Smooth muscle cell (in vitro differentiated cells): ENCODE results near the gene CLCN7. TPM values are rescaled to one million over a fixed set of nuclear protein-coding genes. Genes with fewer than 3 reads are reported as not detected.

Experiments used
- DNase-seq: peaks from one replicate; lab custom pipeline; 2025; ENCODE audit not compliant: unreplicated experiment; lab: John Stamatoyannopoulos, UW
- H2AFZ ChIP-seq: fragments of 200-600 bp; sonication (generic); 2 replicates; pipeline ENCODE4 v1.6.0; 2016; ENCODE audit warnings: antibody characterized with exemption, low read depth, mild to moderate bottlenecking
- H3F3A ChIP-seq: fragments of 200-600 bp; sonication (generic); 2 replicates; pipeline ENCODE4 v1.6.0; 2017; ENCODE audit warnings: antibody characterized with exemption, low read depth
- H3K27ac ChIP-seq: fragments of 200-600 bp; sonication (generic); 2 replicates; pipeline ENCODE4 v1.5.1; 2016; ENCODE audit warnings: low read depth, mild to moderate bottlenecking
- H3K27me3 ChIP-seq: fragments of 200-600 bp; sonication (generic); 2 replicates; pipeline ENCODE4 v1.6.1; 2016; ENCODE audit warnings: low read depth, mild to moderate bottlenecking
- H3K36me3 ChIP-seq: fragments of 200-600 bp; sonication (generic); 2 replicates; pipeline ENCODE4 v1.5.1; 2016; ENCODE audit warnings: low read depth
- H3K4me1 ChIP-seq: fragments of 200-600 bp; sonication (generic); 2 replicates; pipeline ENCODE4 v1.5.1; 2016; ENCODE audit warnings: low read depth
- H3K4me2 ChIP-seq: fragments of 200-600 bp; sonication (generic); 2 replicates; pipeline ENCODE4 v1.6.0; 2016; ENCODE audit warnings: mild to moderate bottlenecking
- H3K4me3 ChIP-seq: fragments of 200-600 bp; sonication (generic); 2 replicates; pipeline ENCODE4 v1.5.1; 2016; ENCODE audit warnings: mild to moderate bottlenecking
- H3K79me2 ChIP-seq: fragments of 200-600 bp; sonication (generic); 2 replicates; pipeline ENCODE4 v1.6.0; 2016; ENCODE audit warnings: low read depth, mild to moderate bottlenecking
- H3K9ac ChIP-seq: fragments of 200-600 bp; sonication (generic); 2 replicates; pipeline ENCODE4 v1.6.0; 2016; ENCODE audit warnings: low read depth
- H3K9me3 ChIP-seq: fragments of 200-600 bp; sonication (generic); replicated peaks from 2 replicates; pipeline ENCODE4 v1.5.1; 2016; ENCODE audit warnings: low read depth
- H4K20me1 ChIP-seq: fragments of 200-600 bp; sonication (generic); 2 replicates; pipeline ENCODE4 v1.6.0; 2016; ENCODE audit warnings: low read depth
- CTCF ChIP-seq: fragments of 200-600 bp; sonication (generic); IDR thresholded peaks from 2 replicates; pipeline ENCODE4 v1.5.1; 2017; ENCODE audit warnings: borderline replicate concordance, mild to moderate bottlenecking, antibody characterized with exemption; ENCODE audit not compliant: insufficient read depth, poor library complexity, severe bottlenecking
- WGBS: methylation state at CpG from one replicate; pipeline ENCODE4 v1.1.7; 2016; ENCODE audit warnings: low lambda C conversion rate; 5-methylcytosine and 5-hydroxymethylcytosine counted together
- polyA plus RNA-seq: library from polyadenylated mRNA; unstranded; fragments of >200 nt; fragmentation: Nextera tagmentation; extraction: Ambion mirVana; gene quantifications from 2 replicates; pipeline ENCODE4 v1.2.1, GENCODE V29; 2016
- total RNA-seq: library from RNA; depleted of rRNA; stranded (reverse); fragments of >200 nt; gene quantifications from 2 replicates; pipeline ENCODE4 v1.2.3, GENCODE V29; 2014

The CLCN7 gene
- total and polyA plus RNA-seq, 2 experiments from 2014 or later: 15.6 to 45.2 TPM

- Histone ChIP-seq H3K9ac (no peak overlapping the region), H3K4me2 (no peak overlapping the region), H3K27ac (no peak overlapping the region), H3F3A (no peaks in the 10 kb centered on the region), H3K79me2 (no peaks in the 10 kb centered on the region), H3K9me3 (no peaks in the 10 kb centered on the region), H2AFZ (no peak overlapping the region), H3K4me1 (no peaks in the 10 kb centered on the region), H3K27me3 (no peaks in the 10 kb centered on the region), H3K4me3 (no peak overlapping the region), H3K36me3 (no peaks in the 10 kb centered on the region), H4K20me1 (no peaks in the 10 kb centered on the region)
- no peak for TF ChIP-seq CTCF
- 97% methylated on average over 32 of the region's 41 CpGs for WGBS
- no peak for DNase-seq
These were observed 28.3 kb downstream of the CLCN7 start for GRCh38 chr16:1446296-1447080.

DNA sequence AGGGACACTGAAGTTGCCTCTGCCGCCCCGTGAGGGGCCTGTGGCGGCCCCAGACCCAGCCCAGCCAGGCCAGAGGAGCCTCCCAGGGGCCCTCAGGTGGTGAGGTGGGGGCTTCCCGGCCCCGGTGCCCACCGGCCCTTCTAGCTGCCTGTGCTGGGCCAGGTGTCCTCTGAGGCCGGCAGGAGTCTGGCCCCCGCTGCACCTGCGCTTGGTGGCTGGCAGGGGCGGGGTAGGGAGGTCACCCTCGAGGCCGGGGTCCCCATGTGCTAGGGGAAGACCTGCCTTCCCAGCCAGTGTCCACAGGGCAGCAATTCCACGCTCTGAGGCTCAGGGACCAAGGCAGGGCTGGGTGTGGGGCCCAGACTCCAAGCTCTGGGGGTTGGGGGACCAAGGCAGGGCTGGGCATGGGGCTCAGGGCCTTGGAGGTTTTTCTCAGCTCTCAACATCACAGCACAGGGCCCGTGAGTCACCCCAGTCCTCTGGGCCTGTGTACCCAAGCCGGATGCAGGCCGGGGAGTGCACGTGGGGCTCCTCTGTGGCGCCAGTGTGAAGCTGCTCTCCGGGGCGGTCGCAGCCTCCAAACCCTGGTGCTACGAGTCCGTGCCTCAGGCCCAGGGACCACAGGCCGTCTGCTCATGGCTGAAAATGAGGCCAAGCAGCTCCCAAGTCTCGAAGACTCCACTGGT lies 29.2 kb downstream of the CLCN7 start:
- H3K4me1 ChIP-seq: no peaks in the 10 kb centered on the region
- no peaks in the 10 kb centered on the region for H3K27me3 ChIP-seq
- 93% methylated on average over 19 of the region's 25 CpGs for WGBS
- no peak overlapping the region for H2AFZ ChIP-seq
- H4K20me1 ChIP-seq: no peaks in the 10 kb centered on the region
- no peaks in the 10 kb centered on the region for H3K9me3 ChIP-seq
- H3K27ac ChIP-seq: no peak overlapping the region
- DNase-seq: no peak
- no peaks in the 10 kb centered on the region for H3F3A ChIP-seq
- no peak overlapping the region for H3K9ac ChIP-seq
- H3K4me3 ChIP-seq: no peak overlapping the region
- no peak for TF ChIP-seq CTCF
- no peak overlapping the region for H3K4me2 ChIP-seq
- no peaks in the 10 kb centered on the region for H3K79me2 ChIP-seq
- H3K36me3 ChIP-seq: no peaks in the 10 kb centered on the region

DNA sequence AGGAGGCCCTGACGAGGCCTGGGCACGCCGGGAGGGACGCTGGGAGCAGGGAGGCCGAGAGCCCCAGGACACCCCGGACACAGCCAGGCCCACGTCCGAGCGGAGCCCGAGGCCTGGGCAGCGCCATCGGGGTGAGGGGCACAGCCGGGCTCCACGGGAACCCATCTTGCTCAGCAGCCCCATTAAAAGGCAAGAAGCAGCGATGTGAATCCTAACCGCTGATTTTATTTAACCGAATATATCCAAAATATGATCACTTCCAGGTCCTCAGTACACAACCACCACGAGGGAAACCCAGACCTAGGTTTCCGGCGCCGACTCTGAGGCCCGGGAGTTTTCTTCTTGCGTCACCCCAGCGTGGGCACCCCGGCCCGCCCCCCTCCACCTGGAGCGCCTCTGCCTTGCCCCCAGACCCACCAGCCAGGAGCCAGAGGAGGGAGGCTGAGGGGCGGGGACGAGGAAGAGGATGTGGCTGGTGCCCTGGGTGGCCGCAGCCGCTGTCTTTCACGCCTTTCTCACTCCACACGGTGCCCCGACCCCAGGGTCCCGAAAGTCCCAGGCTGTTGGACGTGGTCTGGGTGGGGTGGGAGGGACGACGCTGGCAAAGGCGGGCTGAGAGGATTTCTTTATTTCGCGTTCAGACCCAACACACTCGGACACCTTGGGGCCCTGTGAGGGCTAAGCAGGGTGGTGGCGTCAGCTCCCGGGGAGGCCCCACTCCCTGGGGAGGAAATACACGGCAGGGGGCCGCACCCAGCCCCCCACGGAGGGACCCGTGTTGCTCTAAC lies 29.9 kb downstream of the CLCN7 start:
- H3K36me3 ChIP-seq: no peaks in the 10 kb centered on the region
- no peaks in the 10 kb centered on the region for H3K9me3 ChIP-seq
- no peaks in the 10 kb centered on the region for H3K27me3 ChIP-seq
- no peak overlapping the region for H3K4me3 ChIP-seq
- H2AFZ ChIP-seq: no peak overlapping the region
- no peak overlapping the region for H3K4me2 ChIP-seq
- H3K27ac ChIP-seq: no peak overlapping the region
- no peak for TF ChIP-seq CTCF
- WGBS: 94% methylated on average over 36 of the region's 48 CpGs
- H3F3A ChIP-seq: no peaks in the 10 kb centered on the region
- H3K9ac ChIP-seq: no peak overlapping the region
- DNase-seq: no peak
- no peaks in the 10 kb centered on the region for H3K79me2 ChIP-seq
- no peaks in the 10 kb centered on the region for H3K4me1 ChIP-seq
- H4K20me1 ChIP-seq: no peaks in the 10 kb centered on the region
